HUES6 (cell line): Measurements from ENCODE around the gene PDZD2.

Source experiments
- H3K27ac ChIP-seq: 2 replicates; pipeline ENCODE4 v1.7.0; 2013; ENCODE audit warnings: low read depth, mild to moderate bottlenecking, low read length, inconsistent platforms
- H3K27me3 ChIP-seq: 2 replicates; pipeline ENCODE4 v1.6.1; 2013; ENCODE audit warnings: low read length; ENCODE audit not compliant: control insufficient read depth, insufficient read depth
- H3K36me3 ChIP-seq: 2 replicates; pipeline ENCODE4 v1.6.1; 2013; ENCODE audit warnings: low read length; ENCODE audit not compliant: control insufficient read depth, insufficient read depth
- H3K4me1 ChIP-seq: 2 replicates; pipeline ENCODE4 v1.6.1; 2013; ENCODE audit warnings: low read length; ENCODE audit not compliant: control insufficient read depth, insufficient read depth
- H3K4me3 ChIP-seq: 2 replicates; pipeline ENCODE4 v1.5.1; 2013; ENCODE audit warnings: low read depth, low read length
- H3K9ac ChIP-seq: one replicate; pipeline ENCODE4 v1.6.1; 2013; ENCODE audit warnings: mild to moderate bottlenecking, low read length
- H3K9me3 ChIP-seq: 2 replicates; pipeline ENCODE4 v1.6.1; 2013; ENCODE audit warnings: low read depth, low read length; ENCODE audit not compliant: control insufficient read depth, insufficient read depth

PDZD2 gene

GRCh38 chr5:31657315-31657979, 18.5 kb downstream of the PDZD2 start:
- H3K4me1 ChIP-seq: peaks cover 11% of the 10 kb centered on the region
- H3K27ac ChIP-seq: no peak overlapping the region
- no peak overlapping the region for H3K4me3 ChIP-seq
- no peaks in the 10 kb centered on the region for H3K36me3 ChIP-seq
- H3K27me3 ChIP-seq: no peaks in the 10 kb centered on the region
- no peak overlapping the region for H3K9ac ChIP-seq
- H3K9me3 ChIP-seq: 0 out of 2 replicates have a peak, but pooled peaks cover 2% of the 10 kb centered on the region

GRCh38 chr5:31661257-31661656, 22.3 kb downstream of the PDZD2 start:
- Histone ChIP-seq H3K9ac (no peak overlapping the region), H3K4me3 (no peak overlapping the region), H3K36me3 (no peaks in the 10 kb centered on the region), H3K27ac (no peak overlapping the region), H3K27me3 (no peaks in the 10 kb centered on the region), H3K9me3 (0 out of 2 replicates have a peak, but pooled peaks cover 2% of the 10 kb centered on the region), H3K4me1 (peaks cover 10% of the 10 kb centered on the region)

- Histone ChIP-seq H3K36me3 (no peaks in the 10 kb centered on the region), H3K4me3 (no peak overlapping the region), H3K4me1 (no peaks in the 10 kb centered on the region), H3K27me3 (no peaks in the 10 kb centered on the region), H3K9me3 (0 out of 2 replicates have a peak, but pooled peaks cover 2% of the 10 kb centered on the region), H3K9ac (no peak overlapping the region), H3K27ac (no peak overlapping the region)
Observed at GRCh38 chr5:31663519-31663918, 24.6 kb downstream of the PDZD2 start.

- Histone ChIP-seq H3K4me1 (no peaks in the 10 kb centered on the region), H3K9me3 (0 out of 2 replicates have a peak, but pooled peaks cover 2% of the 10 kb centered on the region), H3K27ac (no peak overlapping the region), H3K9ac (no peak overlapping the region), H3K36me3 (no peaks in the 10 kb centered on the region), H3K4me3 (no peak overlapping the region), H3K27me3 (no peaks in the 10 kb centered on the region)
Observed at GRCh38 chr5:31664566-31664965, 25.6 kb downstream of the PDZD2 start.

- Histone ChIP-seq H3K9me3 (0 out of 2 replicates have a peak, but pooled peaks cover 3% of the 10 kb centered on the region), H3K4me3 (no peak overlapping the region), H3K9ac (no peak overlapping the region), H3K36me3 (no peaks in the 10 kb centered on the region), H3K4me1 (peaks cover 6% of the 10 kb centered on the region; the same call in 1 of the 2 replicates), H3K27me3 (no peaks in the 10 kb centered on the region), H3K27ac (no peak overlapping the region)
Observed at GRCh38 chr5:31671339-31671741, 32.4 kb downstream of the PDZD2 start.

- Histone ChIP-seq H3K36me3 (no peaks in the 10 kb centered on the region), H3K9ac (no peak overlapping the region), H3K9me3 (0 out of 2 replicates have a peak, but pooled peaks cover 3% of the 10 kb centered on the region), H3K4me3 (no peak overlapping the region), H3K27me3 (no peaks in the 10 kb centered on the region), H3K27ac (no peak overlapping the region), H3K4me1 (peaks cover 6% of the 10 kb centered on the region; the same call in 1 of the 2 replicates)
Observed at GRCh38 chr5:31674371-31674951, 35.5 kb downstream of the PDZD2 start.

- Histone ChIP-seq H3K4me1 (peaks cover 6% of the 10 kb centered on the region; the same call in 1 of the 2 replicates), H3K27ac (no peak overlapping the region), H3K27me3 (no peaks in the 10 kb centered on the region), H3K36me3 (no peaks in the 10 kb centered on the region), H3K9ac (no peak overlapping the region), H3K9me3 (0 out of 2 replicates have a peak, but pooled peaks cover 3% of the 10 kb centered on the region), H3K4me3 (no peak overlapping the region)
Observed at GRCh38 chr5:31675472-31675871, 36.5 kb downstream of the PDZD2 start.

GRCh38 chr5:31678180-31678579, 39.2 kb downstream of the PDZD2 start:
- no peak overlapping the region for H3K27ac ChIP-seq
- H3K9ac ChIP-seq: no peak overlapping the region
- peaks cover 5% of the 10 kb centered on the region for H3K4me1 ChIP-seq

GRCh38 chr5:31680528-31680927, 41.6 kb downstream of the PDZD2 start:
- Histone ChIP-seq H3K9me3 (no peaks in the 10 kb centered on the region), H3K27ac (no peak overlapping the region), H3K4me1 (peaks cover 9% of the 10 kb centered on the region), H3K27me3 (no peaks in the 10 kb centered on the region), H3K36me3 (no peaks in the 10 kb centered on the region), H3K9ac (no peak overlapping the region), H3K4me3 (no peak overlapping the region)

More at GRCh38 chr5:31678180-31678579, 39.2 kb downstream of the PDZD2 start:
- Histone ChIP-seq H3K4me3 (no peak overlapping the region), H3K9me3 (0 out of 2 replicates have a peak, but pooled peaks cover 3% of the 10 kb centered on the region), H3K36me3 (no peaks in the 10 kb centered on the region), H3K27me3 (no peaks in the 10 kb centered on the region)

- H3K9ac ChIP-seq: no peak overlapping the region
- no peaks in the 10 kb centered on the region for H3K9me3 ChIP-seq
- H3K27me3 ChIP-seq: no peaks in the 10 kb centered on the region
- H3K27ac ChIP-seq: no peak overlapping the region
- no peak overlapping the region for H3K4me3 ChIP-seq
- H3K36me3 ChIP-seq: no peaks in the 10 kb centered on the region
- H3K4me1 ChIP-seq: peaks cover 9% of the 10 kb centered on the region
Observed at GRCh38 chr5:31682025-31682424, 43.1 kb downstream of the PDZD2 start.

- no peak overlapping the region for H3K4me3 ChIP-seq
- no peaks in the 10 kb centered on the region for H3K9me3 ChIP-seq
- peaks cover 9% of the 10 kb centered on the region for H3K4me1 ChIP-seq
- H3K27me3 ChIP-seq: no peaks in the 10 kb centered on the region
- H3K36me3 ChIP-seq: no peaks in the 10 kb centered on the region
- H3K27ac ChIP-seq: no peak overlapping the region
- H3K9ac ChIP-seq: no peak overlapping the region
Observed at GRCh38 chr5:31682851-31683250, 43.9 kb downstream of the PDZD2 start.
